Measurements from ENCODE around the gene CASP6.

The CASP6 gene

DNA sequence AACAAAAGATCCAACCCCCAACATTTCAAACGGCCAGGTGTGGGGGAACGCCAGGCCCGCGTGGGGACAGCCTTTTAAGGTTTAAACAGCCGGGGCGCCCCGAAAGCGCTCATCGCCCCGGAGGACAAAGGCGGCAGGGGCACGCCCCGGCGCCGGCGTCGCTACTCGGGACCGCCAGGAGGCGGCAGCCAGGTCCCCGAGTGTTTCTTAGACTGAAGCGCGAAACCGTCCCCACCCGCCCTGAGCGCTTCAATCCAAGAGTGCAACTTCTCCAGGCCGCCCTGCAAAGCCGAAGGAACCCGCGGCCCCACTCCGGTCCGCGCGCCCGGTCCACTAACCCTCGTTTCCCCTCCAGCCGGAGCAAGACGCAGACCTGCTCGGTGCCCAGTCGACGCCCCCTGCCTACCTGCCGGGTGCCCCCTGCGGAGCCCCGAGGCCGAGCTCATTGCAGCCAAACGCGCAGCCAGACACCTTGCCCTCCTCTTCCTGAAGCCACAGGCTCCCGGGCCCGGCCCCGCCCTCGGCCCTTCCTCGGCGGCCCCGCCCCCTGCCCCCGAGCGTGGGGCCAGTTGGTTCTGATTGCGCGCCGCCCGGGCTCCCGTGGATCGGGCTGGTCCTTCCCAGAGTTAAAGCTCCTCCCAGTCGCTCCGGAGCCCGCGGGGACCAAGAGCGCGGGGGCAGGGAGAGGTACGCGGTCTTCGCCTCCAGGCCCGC lies at the start of gene CASP6:
TSS of gene CASP6 (minus strand) at position 496 of the 714 bp plus-strand sequence. CDS start at position 446, 50 bp downstream.
- DNase-seq (ENCODE audit: low read depth), result peak; percentile 70

DNA sequence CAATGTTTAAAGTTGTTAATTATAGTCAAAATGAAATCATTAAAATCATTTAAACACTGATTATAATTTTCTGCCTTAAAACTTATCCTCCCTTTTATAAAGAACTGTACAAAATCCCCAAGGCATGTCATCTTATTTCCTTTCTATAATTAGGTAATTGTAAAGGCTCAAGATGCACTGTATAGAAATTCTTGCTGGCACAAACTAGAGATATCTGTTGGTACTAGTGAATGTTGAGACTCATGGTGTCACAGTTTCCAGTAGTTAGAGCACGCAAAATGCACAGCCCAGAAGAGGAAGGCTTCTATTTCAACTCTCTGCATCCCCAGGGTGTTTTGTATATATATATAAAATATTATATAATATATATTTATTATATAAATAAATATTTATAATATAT lies 49.3 kb upstream of the CASP6 start:
- DNase-seq (ENCODE audit: low read depth), result no peak

DNA sequence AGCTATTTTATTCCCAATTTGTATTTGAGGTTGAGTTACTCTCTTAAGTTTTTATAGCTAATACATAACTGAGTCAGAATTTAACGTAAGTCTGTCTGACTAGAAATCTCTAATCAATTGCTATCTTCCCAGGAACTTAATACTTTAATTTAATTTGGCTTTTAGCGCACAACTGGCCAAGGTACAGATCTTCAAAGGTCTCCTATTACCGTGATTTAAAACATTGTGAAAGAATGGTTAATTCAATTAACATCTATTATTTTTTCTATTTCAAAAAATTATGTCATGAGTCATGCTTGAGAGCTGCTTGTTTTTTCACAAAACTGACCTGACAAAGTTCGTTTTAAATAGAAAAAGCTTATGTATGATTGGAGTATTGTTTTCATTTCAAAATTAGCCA lies 48.6 kb upstream of the CASP6 start:
- no peak for DNase-seq (ENCODE audit: low read depth)

DNA sequence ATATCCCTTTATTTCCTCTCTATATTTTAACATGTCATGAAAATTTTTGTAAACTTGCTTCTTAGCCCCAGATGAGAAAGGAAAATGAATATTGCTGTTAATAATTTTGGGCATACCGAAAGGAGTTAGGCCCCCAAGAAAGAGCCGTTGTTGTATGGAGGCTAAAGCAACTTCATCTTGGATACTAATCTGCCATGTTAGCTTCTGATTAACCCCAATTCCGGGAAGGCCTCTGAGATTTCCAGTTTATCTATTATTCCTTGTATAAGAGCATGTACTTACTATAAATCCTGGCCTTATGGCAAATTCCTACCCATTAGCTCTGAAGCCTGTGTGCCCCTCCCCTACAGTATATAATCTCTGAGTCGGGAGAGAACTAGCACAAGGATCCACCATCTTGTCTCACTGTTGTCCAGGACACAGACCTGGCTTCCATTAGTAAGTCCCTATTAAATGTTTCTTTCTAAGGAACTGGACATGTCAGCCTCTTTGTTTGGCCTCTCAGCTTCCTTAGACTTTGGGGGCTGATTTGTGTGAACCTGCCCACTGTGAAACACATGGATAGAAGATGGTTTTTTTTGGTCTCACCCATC lies 47.5 kb upstream of the CASP6 start:
- no peak for DNase-seq (ENCODE audit: low read depth)

DNA sequence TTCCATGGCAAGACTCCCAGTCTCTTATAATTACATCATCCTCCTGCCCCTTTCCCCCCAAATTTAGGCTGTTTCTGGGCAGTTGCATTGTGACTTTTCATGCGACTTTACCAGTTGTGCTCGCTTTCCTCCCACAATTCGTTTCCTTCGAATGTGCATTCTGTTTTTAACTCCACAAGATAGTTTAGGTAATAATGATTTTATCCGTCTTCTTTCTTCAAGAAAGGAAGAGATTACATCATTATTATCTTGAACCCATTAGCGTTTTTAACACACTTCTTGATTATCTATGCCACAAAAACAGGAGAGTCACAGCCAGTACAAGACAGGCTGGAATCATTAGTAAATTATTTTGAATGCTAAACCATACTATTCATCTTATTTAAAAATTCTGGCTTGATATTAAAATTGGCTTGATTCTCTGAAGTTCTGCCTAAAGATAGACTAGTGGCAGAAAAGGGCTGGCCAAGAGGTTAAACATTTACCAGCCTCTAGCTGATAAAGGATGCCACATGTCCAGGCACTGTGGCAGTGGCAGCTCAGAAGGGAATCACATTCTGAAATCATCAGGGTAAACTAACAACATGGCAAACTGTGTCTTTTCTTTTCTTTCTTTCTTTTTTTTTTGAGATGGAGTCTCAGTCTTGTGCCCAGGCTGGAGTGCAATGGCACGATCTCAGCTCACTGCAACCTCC lies 46.3 kb upstream of the CASP6 start:
- no peak for DNase-seq (ENCODE audit: low read depth)

DNA sequence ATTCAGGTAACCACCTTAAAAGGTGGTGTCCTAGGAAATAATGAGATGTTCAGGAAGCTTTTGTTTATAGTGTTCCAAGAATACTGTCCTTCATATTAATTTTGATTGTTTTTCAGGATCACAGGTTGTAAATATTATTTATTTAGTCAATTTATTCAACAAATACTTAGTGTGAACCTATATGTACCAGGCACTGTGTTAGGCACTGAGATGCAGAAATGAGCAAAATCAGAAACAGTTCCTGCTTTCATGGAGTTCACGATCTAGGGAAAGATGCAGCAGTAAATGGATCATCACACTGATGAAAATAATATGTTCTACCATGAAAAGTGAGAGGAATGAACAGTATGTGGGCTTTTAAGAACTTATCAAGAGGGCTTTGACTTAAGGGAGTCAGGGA lies 44.9 kb upstream of the CASP6 start:
- DNase-seq (ENCODE audit: low read depth), result no peak

DNA sequence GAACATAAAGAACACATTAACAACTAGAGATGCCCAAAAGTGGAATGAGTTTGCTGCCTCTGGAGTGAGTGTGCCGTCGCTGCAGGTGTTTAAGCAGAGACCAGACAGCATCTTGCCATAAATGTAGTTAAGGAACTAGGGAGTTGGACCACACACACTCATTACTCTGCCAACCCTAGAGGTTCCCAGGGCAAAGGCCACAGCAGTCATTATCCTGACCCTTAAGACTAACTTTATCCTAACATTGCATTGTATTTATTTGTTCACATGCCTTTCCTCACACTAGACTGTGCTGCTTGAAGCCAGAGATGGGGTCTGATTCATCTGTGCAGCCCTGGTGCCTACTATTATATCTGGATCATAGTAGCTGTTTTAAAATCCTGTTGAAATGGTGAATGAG lies 43.5 kb upstream of the CASP6 start:
- no peak for DNase-seq (ENCODE audit: low read depth)

DNA sequence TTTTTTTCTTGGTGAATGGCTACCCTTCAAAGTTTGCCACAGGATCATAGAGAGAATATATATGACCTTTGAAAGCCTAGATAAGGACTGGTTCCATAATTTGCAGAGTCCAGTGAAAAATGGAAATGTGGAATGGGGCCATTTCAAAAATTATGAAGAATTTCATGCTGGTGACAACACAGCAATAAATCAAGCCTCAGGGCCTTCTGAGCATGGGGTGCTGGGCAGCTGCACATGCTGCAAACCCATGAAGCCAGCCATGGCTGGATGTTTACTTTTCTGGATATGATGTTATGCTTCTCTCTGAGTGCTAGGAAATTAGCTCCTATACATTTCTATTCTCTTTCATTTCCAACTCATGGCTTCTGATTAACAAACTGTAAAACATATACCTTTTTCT lies 42.6 kb upstream of the CASP6 start:
- DNase-seq (ENCODE audit: low read depth), result no peak

DNA sequence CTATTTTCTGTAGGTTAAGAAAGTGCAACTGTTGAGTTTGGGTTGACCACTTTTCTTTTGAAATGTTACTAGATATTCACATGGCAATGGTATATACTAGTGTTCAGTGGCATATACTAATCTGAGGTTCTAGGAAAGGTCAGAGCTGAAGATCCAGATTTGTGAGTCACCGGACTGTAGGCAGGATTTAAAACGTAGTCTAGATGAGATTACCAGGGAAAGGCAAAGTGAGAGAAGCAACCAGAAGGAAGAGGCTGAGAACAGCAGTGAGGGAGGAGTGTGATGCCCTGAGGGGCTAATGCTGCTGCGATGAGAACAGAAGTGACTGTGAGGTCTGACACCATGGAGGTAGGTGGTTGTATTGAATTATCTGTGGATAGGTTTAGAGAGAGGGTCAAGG lies 36.3 kb upstream of the CASP6 start:
- DNase-seq (ENCODE audit: low read depth), result no peak

DNA sequence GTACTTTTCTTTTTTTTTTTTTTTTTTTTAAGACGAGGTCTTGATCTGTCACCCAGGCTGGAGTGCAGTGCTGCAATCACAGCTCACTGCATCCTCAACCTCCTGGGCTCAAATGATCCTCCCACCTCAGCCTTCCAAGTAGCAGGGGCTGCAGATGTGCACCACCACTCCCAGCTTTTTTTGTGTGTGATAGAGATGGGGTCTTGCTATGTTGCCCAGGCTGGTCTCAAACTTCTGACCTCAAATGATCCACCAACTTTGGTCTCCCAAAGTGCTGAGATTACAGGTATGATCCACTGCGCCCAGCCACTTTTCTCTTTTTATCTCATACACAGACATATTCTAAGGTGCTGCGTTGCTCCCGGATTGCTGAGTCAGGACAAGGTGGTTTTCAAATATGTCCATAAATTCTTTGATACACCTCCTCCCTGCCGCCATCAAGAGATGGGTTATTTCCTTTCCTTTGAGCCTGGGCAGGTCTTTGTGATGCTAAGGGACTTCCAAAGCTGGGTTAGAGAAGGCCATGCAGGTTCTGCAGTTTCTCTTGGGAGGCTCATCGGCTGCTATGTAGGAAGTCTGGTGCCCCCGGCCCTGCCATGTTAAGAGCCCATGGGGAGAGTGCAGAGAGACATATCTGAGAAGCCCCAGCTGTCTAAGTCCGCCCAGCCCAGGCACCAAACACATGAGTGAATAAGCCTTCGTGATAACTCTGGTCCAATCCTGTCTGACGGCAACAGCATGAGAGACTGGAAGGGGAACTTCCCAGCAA lies 35.0 kb upstream of the CASP6 start:
- no peak for DNase-seq (ENCODE audit: low read depth)

DNA sequence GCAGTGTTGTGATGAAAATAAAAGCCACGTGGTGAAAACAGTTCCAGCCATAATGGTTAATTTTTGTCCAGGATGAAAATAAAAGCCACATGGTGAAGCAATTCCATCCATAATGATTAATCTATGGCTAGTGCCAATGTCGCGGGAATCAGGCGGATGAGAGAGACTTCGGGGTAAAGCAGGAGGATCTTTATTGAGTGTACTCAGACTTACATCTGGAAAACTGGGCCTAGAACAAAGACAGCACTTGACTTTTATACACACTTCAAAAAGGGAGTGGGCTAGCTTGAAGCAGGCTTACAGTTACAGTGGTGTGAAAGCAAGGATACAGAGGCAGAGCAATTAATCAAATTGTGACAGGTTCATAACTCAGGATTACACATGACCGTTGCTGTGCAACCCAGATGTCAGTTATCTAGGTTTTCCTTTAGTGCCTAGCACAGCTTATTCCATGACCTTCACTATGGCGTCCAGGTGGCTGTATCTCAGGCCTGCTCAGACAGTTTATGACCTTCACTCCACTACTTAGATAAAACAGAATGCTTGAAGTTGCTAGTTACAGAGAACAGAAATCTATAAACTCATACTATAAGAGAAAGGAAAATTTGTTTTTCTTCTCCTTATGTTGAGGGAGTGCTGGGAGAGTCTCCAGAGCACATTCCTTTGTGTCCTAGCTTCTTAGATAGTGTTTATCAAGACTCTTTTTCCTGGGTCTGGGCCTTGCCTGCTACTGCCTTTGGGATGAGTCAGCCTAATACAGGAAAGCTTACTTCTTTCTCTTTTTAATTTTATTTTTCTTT lies 32.5 kb upstream of the CASP6 start:
- no peak for DNase-seq (ENCODE audit: low read depth)

DNA sequence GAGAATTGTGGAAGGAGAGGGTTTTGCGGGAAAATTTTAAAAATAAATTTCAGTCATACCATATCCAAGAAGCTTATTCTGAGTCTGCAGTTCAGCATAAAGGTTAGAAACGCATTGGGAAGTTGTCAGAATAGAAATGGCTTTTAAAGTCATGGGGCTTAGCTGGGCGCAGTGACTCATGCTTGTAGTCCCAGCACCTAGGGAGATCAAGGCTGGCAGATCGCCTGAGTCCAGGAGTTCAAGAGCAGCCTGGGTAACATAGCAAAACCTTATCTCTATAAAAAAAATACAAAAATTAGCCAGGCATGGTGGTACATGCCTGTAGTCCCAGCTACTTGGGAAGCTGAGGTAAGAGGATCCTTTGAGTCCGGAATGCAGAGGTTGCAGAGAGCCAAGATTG lies 30.5 kb upstream of the CASP6 start:
- DNase-seq (ENCODE audit: low read depth), result no peak

DNA sequence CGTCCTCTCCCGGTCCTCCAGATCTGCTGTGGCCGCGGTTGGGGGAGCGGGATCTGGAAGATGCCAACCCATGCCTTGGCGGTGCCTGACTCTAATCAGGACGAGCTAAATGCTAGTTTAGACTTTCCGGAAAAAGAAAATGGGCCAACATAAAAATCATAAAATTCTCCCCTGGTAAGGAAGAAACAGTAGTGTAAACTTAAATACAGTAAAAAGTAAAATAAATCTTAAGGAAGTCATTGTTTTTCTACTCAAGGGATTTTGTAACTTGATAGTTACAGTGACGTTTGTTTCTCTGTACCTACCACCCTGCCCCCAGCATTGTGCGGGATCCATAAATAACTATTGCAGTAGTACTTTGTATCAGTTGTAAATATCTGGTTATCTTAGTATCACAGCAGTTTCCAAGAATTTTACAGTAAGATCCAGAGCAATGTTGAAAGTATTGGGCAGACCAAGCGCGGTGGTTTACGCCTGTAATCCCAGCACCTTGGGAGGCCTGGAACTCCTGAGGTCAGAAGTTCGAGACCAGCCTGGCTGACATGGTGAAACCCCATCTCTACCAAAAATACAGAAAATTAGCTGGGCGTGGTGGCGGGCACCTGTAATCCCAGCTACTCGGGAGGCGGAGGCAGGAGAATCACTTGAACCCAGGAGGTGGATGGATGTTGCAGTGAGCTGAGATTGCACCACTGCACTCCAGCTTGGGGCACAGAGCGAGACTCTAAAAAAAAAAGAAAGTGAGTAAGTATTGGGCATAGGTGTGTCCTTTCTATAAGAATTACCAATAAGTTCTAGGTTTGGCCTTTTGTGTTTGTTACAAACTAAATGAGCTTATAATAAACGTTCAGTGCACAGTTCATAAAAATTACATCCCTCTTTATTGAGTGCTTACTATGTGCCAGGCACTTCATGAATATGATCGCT lies 27.6 kb upstream of the CASP6 start:
- DNase-seq (ENCODE audit: low read depth), result no peak

DNA sequence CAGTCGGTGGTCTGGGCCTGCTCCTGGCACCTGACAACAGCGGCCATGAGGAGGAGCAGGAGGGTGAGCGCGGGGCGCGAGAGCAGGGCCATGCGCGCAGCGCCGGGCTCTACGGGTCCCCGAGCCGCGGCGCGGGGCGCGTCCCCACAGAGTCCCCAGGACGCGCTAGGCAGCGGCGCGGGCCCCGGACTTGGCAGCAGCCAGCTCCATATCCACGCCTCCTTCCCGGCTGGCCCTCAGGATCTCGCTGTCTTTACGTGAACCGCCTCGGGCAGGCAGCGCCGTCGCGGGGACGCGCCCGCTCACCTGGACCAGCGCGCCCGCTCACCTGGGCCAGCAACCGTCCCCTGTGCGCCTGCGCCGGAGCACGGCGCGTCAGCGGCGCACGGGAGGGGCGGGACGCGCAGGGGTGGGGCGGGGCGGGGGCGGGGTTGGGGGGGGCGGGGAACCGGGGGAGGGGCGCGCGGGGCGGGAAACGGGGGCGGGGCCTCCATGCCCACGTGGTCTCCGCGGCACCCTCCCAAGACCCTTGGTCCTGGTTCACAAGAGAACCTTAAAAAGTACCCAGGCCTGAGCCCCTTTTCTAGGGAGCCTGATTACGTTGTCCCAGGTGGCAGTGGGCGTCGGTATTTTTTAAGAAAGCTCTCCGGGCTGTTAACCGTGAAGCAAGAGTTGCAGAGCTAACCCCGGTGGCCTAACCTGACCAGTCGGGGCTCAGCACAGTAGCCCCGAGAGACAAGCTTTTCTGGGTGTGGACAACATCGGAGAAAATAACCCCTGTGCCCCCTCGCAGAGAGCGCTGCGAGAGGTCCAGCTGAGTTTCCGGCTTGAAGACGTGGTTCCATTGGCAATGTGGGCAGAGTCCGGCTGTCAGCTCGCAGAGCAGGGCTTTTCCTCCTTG lies 26.7 kb upstream of the CASP6 start, which contains the start of gene PLA2G12A:
TSS of gene PLA2G12A (minus strand) at position 353 of the 901 bp plus-strand sequence. CDS start at position 92, 261 bp downstream.
- DNase-seq (ENCODE audit: low read depth), result peak; percentile 71

DNA sequence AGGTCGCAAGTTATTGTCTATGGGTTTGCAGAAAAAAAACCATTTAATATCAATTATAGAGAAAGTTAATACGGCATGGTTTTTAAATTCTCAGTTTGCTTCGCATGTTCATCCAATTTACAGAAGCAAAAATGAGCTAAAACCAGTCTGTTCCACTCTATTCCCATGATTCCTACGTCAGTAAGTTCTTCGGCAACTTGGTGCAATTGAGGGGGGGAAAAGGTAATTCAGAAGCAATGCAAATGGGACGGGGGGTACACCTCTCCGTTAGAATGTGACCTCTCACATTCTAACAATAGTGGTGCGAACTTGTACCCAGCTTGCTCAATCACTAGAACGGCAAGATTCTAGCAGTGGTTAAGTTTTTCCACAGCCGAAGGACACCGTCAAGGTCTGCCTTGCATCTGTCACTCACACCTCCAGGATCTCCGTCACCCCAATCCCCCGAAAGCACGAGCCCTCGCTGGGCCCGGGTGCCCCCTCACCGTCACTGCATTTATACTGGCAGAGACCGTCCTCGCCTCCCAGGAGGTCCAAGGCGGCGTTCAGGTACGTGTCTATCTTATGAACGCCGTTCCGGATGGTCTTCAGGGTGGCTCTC lies 26.0 kb upstream of the CASP6 start:
- DNase-seq (ENCODE audit: low read depth), result no peak

DNA sequence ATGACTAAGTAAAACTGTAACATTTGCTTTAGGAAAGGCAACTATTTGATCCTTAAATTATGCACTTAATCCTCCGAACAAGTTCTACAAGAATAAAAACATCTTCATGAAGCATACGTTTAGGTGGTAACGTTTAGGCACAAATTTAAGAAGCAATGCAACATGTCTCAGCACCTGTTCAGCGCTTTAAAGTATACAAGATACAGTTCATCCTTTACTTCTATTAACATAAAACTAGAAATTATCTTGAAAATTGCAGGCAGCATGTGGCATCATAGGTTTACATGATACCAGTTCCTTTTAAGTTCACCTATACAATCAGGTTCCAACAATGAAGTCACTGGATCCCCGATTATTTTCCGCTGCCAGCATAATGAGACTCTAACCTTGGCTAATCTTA lies 25.1 kb upstream of the CASP6 start:
- no peak for DNase-seq (ENCODE audit: low read depth)

DNA sequence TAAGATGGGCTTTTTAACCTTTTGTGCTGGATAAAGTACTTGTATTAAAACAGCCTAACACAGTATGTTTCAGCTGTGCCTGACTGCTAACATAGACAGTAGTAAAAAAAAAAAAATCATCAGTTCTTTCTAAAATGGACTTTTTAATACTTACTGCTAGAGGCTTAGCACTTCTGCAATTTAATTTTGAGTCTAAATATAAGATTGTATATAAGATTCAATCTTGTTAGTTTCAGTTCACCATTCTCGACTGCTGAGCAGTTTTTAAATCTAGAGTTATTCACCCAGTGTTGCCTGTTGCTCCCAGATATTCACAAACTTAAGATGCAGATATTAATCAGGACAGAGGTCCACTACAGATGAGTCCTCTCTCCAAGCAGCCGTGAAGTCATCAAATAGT lies 19.9 kb upstream of the CASP6 start:
- no peak for DNase-seq (ENCODE audit: low read depth)

DNA sequence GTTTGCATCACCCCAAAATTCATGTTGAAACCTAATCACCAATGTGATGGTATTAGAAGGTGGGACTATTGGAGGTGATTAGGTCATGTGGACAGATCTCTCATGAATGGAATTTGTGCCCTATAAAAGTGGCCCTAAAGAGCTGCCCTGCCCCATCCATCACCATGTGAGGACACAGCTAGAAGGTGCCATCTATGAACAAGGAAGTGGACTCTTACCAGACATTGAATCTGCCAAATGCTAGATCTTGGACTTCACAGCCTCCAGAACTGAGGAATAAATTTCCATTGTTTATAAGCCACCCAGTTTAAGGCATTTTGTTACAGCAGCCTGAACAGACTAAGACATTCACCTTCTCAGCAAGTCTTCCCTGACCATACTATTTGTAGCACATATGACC lies 19.1 kb upstream of the CASP6 start:
- DNase-seq (ENCODE audit: low read depth), result no peak

DNA sequence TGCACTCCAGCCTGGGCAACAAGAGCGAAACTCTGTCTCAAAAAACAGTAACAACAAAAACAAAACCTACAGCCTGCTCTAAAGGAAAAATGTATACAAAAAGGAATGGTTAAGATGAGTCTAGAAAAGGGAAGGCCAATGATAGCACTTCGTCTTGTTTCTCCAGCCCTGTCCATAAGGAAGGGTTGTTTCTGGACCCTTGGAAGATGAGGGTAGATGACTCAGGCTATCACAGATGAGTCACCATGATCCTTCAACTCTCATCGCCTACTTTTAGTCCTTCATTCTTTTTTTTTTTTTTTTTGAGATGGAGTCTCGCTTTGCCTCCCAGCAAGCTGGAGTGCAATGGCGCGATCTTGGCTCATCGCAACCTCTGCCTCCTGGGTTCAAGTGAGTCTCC lies 17.8 kb upstream of the CASP6 start:
- no peak for DNase-seq (ENCODE audit: low read depth)

Data from activated T-cell treated with anti-CD3 and anti-CD28 coated beads for 48 hours (primary cell).